Measurements from ENCODE around the gene SLC44A5.

DNA sequence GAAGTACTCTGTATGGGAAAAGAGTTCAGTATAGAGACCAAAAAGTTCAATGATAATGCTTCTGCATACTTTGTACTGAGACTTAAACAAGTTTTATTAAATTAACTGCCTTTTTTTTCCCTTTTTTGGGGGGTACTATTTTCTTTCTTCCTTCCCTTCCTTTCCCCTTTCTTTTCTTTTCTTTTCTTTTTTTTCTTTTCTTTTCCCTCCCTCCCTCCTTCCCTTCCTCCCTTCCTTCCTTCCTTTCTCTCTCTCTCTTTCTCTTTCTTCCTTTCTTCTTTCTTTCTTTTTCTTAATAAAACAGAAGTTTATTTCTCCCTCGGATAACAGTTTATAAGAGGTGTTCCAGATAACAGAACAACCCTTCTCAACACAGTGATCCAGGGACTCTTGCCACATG is 399.3 kb downstream of the SLC44A5 start:
- no peak for TF ChIP-seq POLR2A (IDR thresholded peaks at IDR 0.05)
- TF ChIP-seq CTCF (IDR thresholded peaks at IDR 0.05 in 8 of 11, conservative IDR thresholded peaks at IDR 0.05 in 3 of 11): no peak

Data from spleen (tissue), 7 donors.